Measurements from ENCODE around the gene PTPRN2.

The PTPRN2 gene

GRCh38 chr7:158546214-158546613, 41.4 kb downstream of the PTPRN2 start:
- Histone ChIP-seq H2BK15ac (ENCODE audit: low read length) (peak overlapping the region; percentile 39), H3K18ac (ENCODE audit: low read length) (peak overlapping the region; percentile 73), H3K4ac (ENCODE audit: low read length) (no peak overlapping the region), H2AK5ac (ENCODE audit: low read depth, low read length) (no peak overlapping the region), H4K91ac (ENCODE audit: low read depth, low read length, poor library complexity) (peak overlapping the region; percentile 59), H2BK5ac (ENCODE audit: low read length) (no peak overlapping the region), H3K4me1 (ENCODE audit: control insufficient read depth in 2 of 2, insufficient read depth in 1 of 2, low read depth in 1 of 2, low read length in 2 of 2) (peaks cover 0 to 13% of the 10 kb centered on the region in 2 donors), H2BK120ac (ENCODE audit: low read depth, low read length) (no peak overlapping the region), H2BK12ac (ENCODE audit: low read length) (no peak overlapping the region), H3K4me3 (ENCODE audit: low read length in 2 of 2) (no peak overlapping the region), H3K27me3 (ENCODE audit: control insufficient read depth in 3 of 3, insufficient read depth in 3 of 3, low read depth in 1 of 3, low read length in 3 of 3) (no peaks in the 10 kb centered on the region), H2AFZ (ENCODE audit: low read length) (no peak overlapping the region), H3K79me1 (ENCODE audit: low read depth, low read length) (no peaks in the 10 kb centered on the region), H3K14ac (ENCODE audit: low read length) (no peak overlapping the region), H3K9ac (ENCODE audit: low read depth, low read length, poor library complexity) (no peak overlapping the region), H3K36me3 (replicated peaks in 1 of 2; ENCODE audit: control insufficient read depth in 2 of 2, insufficient read depth in 2 of 2, low read length in 2 of 2) (no peaks in the 10 kb centered on the region), H3K9me3 (replicated peaks in 1 of 2; ENCODE audit: control insufficient read depth in 2 of 2, insufficient read depth in 1 of 2, low read depth in 1 of 2, low read length in 2 of 2) (no peaks in the 10 kb centered on the region), H4K8ac (ENCODE audit: low read depth, low read length) (no peak overlapping the region), H3K23ac (ENCODE audit: low read depth, low read length, poor library complexity) (no peak overlapping the region), H3K4me2 (ENCODE audit: insufficient read depth, low read length, poor library complexity, severe bottlenecking) (no peak overlapping the region), H3K27ac (replicated peaks; ENCODE audit: low read length) (no peak overlapping the region)
- WGBS, 2 donors (ENCODE audit: extremely low coverage in 2 of 2, insufficient read length in 2 of 2, insufficient replicate concordance in 1 of 2): no CpG with 5 or more reads among the region's 16 CpGs
- DNase-seq (ENCODE audit: low spot score): no peak

GRCh38 chr7:158544708-158545107, 42.9 kb downstream of the PTPRN2 start:
- H2BK120ac ChIP-seq (ENCODE audit: low read depth, low read length): no peak overlapping the region
- H2AFZ ChIP-seq (ENCODE audit: low read length): no peak overlapping the region
- H3K18ac ChIP-seq (ENCODE audit: low read length): no peak overlapping the region
- no CpG with 5 or more reads among the region's 8 CpGs for WGBS, 2 donors (ENCODE audit: extremely low coverage in 2 of 2, insufficient read length in 2 of 2, insufficient replicate concordance in 1 of 2)
- H3K27me3 ChIP-seq (ENCODE audit: control insufficient read depth in 3 of 3, insufficient read depth in 3 of 3, low read depth in 1 of 3, low read length in 3 of 3): no peaks in the 10 kb centered on the region
- no peak overlapping the region for H3K4ac ChIP-seq (ENCODE audit: low read length)
- no peak overlapping the region for H4K91ac ChIP-seq (ENCODE audit: low read depth, low read length, poor library complexity)
- no peak overlapping the region for H3K4me2 ChIP-seq (ENCODE audit: insufficient read depth, low read length, poor library complexity, severe bottlenecking)
- no peaks in the 10 kb centered on the region for H3K36me3 ChIP-seq (replicated peaks in 1 of 2; ENCODE audit: control insufficient read depth in 2 of 2, insufficient read depth in 2 of 2, low read length in 2 of 2)
- H3K9me3 ChIP-seq (replicated peaks in 1 of 2; ENCODE audit: control insufficient read depth in 2 of 2, insufficient read depth in 1 of 2, low read depth in 1 of 2, low read length in 2 of 2): no peaks in the 10 kb centered on the region
- no peak overlapping the region for H2BK15ac ChIP-seq (ENCODE audit: low read length)
- DNase-seq (ENCODE audit: low spot score): no peak
- H3K23ac ChIP-seq (ENCODE audit: low read depth, low read length, poor library complexity): no peak overlapping the region
- H2BK12ac ChIP-seq (ENCODE audit: low read length): no peak overlapping the region
- H2AK5ac ChIP-seq (ENCODE audit: low read depth, low read length): peak overlapping the region; percentile 15
- H4K8ac ChIP-seq (ENCODE audit: low read depth, low read length): no peak overlapping the region
- H2BK5ac ChIP-seq (ENCODE audit: low read length): no peak overlapping the region
- H3K9ac ChIP-seq (ENCODE audit: low read depth, low read length, poor library complexity): no peak overlapping the region
- no peak overlapping the region for H3K4me3 ChIP-seq (ENCODE audit: low read length in 2 of 2)
- no peak overlapping the region for H3K14ac ChIP-seq (ENCODE audit: low read length)
- peaks cover 0 to 5% of the 10 kb centered on the region in 2 donors for H3K4me1 ChIP-seq (ENCODE audit: control insufficient read depth in 2 of 2, insufficient read depth in 1 of 2, low read depth in 1 of 2, low read length in 2 of 2)
- H3K79me1 ChIP-seq (ENCODE audit: low read depth, low read length): no peaks in the 10 kb centered on the region
- H3K27ac ChIP-seq (replicated peaks; ENCODE audit: low read length): no peak overlapping the region

DNA sequence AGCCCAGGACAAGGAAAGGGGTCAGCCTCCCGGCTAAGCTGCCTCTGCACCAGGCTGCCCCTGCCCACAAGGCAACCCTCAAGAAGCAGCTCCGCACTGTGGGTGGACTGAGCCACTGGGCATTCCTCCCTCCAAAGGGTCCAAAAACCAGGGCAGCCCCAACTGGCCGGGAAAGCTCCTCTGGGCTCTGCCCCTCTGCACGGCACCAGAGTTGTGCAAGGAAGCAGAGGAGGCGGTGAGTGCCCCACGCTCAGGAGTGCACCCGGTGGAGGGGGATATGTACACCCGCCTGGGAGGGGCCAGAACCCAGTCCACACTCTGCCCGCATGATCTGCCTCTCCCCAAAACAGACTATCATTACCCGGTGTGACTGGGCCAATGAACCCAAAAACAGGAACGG, 43.8 kb downstream of the PTPRN2 start:
- no CpG with 5 or more reads among the region's 11 CpGs for WGBS, 2 donors (ENCODE audit: extremely low coverage in 2 of 2, insufficient read length in 2 of 2, insufficient replicate concordance in 1 of 2)
- H4K8ac ChIP-seq (ENCODE audit: low read depth, low read length): no peak overlapping the region

DNA sequence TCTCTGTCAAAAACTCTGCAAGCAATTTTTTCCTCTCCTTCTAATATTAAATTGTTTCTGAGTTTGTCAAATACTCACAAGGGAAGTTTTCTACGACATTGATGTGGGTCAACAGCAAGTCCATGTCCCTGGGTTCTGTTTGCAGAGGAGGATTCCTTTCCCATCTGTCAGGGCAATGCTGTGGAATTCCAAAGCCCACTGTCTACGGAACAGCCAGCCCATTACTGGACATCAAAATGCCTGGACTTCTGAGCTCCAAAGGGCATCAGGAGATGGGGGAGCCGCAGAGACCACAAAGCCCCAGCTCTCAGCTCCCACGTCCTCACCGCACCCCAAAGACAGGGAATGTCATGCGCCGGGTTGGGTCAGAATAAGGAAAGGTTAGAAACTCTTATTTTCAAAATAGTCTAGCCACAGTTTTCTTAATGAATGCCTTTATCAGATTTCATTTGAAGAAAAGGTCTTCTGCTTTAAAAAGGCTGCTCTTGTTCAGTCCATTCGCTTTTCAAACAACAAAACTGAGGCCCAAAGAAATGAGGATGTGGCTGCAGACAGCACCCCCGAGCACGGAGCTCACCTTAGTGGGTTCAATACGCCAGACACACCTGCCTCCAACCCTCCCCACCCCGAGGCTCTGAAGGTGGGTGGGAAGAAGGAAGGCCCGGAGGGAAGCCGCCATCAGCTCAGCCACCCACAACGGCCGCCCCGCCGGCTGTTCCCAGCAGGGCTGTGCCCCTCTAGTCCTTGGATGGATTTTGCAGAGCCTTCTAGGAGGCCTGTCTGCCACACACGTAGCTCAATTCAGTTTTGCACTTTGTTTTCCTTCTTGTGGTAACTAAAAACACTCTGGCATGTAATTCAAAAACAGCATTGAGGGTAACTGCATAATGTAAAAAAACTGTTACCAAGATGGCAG, 44.7 kb downstream of the PTPRN2 start:
- Histone ChIP-seq H3K14ac (ENCODE audit: low read length) (no peak overlapping the region), H3K9me3 (replicated peaks in 1 of 2; ENCODE audit: control insufficient read depth in 2 of 2, insufficient read depth in 1 of 2, low read depth in 1 of 2, low read length in 2 of 2) (no peaks in the 10 kb centered on the region), H3K79me1 (ENCODE audit: low read depth, low read length) (no peaks in the 10 kb centered on the region), H3K9ac (ENCODE audit: low read depth, low read length, poor library complexity) (no peak overlapping the region), H2AK5ac (ENCODE audit: low read depth, low read length) (no peak overlapping the region), H3K4ac (ENCODE audit: low read length) (no peak overlapping the region), H3K27me3 (ENCODE audit: control insufficient read depth in 3 of 3, insufficient read depth in 3 of 3, low read depth in 1 of 3, low read length in 3 of 3) (no peaks in the 10 kb centered on the region), H2BK5ac (ENCODE audit: low read length) (no peak overlapping the region), H3K36me3 (replicated peaks in 1 of 2; ENCODE audit: control insufficient read depth in 2 of 2, insufficient read depth in 2 of 2, low read length in 2 of 2) (no peaks in the 10 kb centered on the region), H3K23ac (ENCODE audit: low read depth, low read length, poor library complexity) (no peak overlapping the region), H3K4me3 (ENCODE audit: low read length in 2 of 2) (no peak overlapping the region), H3K18ac (ENCODE audit: low read length) (peak overlapping the region; percentile 27), H2BK120ac (ENCODE audit: low read depth, low read length) (no peak overlapping the region), H3K4me1 (ENCODE audit: control insufficient read depth in 2 of 2, insufficient read depth in 1 of 2, low read depth in 1 of 2, low read length in 2 of 2) (no peaks in the 10 kb centered on the region), H3K27ac (replicated peaks; ENCODE audit: low read length) (no peak overlapping the region), H4K8ac (ENCODE audit: low read depth, low read length) (no peak overlapping the region), H2AFZ (ENCODE audit: low read length) (no peak overlapping the region), H4K91ac (ENCODE audit: low read depth, low read length, poor library complexity) (no peak overlapping the region), H2BK15ac (ENCODE audit: low read length) (no peak overlapping the region), H3K4me2 (ENCODE audit: insufficient read depth, low read length, poor library complexity, severe bottlenecking) (no peak overlapping the region), H2BK12ac (ENCODE audit: low read length) (no peak overlapping the region)
- no CpG with 5 or more reads among the region's 19 CpGs for WGBS, 2 donors (ENCODE audit: extremely low coverage in 2 of 2, insufficient read length in 2 of 2, insufficient replicate concordance in 1 of 2)
- DNase-seq (ENCODE audit: low spot score): no peak

More for the DNA sequence above, 43.8 kb downstream of the PTPRN2 start:
- no peak overlapping the region for H3K18ac ChIP-seq (ENCODE audit: low read length)
- H2AFZ ChIP-seq (ENCODE audit: low read length): no peak overlapping the region
- H3K79me1 ChIP-seq (ENCODE audit: low read depth, low read length): no peaks in the 10 kb centered on the region
- H3K4me3 ChIP-seq (ENCODE audit: low read length in 2 of 2): no peak overlapping the region
- H3K4me2 ChIP-seq (ENCODE audit: insufficient read depth, low read length, poor library complexity, severe bottlenecking): no peak overlapping the region
- no peak overlapping the region for H3K27ac ChIP-seq (replicated peaks; ENCODE audit: low read length)
- H3K9ac ChIP-seq (ENCODE audit: low read depth, low read length, poor library complexity): no peak overlapping the region
- H3K36me3 ChIP-seq (replicated peaks in 1 of 2; ENCODE audit: control insufficient read depth in 2 of 2, insufficient read depth in 2 of 2, low read length in 2 of 2): no peaks in the 10 kb centered on the region
- H3K23ac ChIP-seq (ENCODE audit: low read depth, low read length, poor library complexity): no peak overlapping the region
- no peak overlapping the region for H4K91ac ChIP-seq (ENCODE audit: low read depth, low read length, poor library complexity)
- H3K9me3 ChIP-seq (replicated peaks in 1 of 2; ENCODE audit: control insufficient read depth in 2 of 2, insufficient read depth in 1 of 2, low read depth in 1 of 2, low read length in 2 of 2): no peaks in the 10 kb centered on the region
- no peak overlapping the region for H2BK5ac ChIP-seq (ENCODE audit: low read length)
- no peaks in the 10 kb centered on the region for H3K27me3 ChIP-seq (ENCODE audit: control insufficient read depth in 3 of 3, insufficient read depth in 3 of 3, low read depth in 1 of 3, low read length in 3 of 3)
- no peaks in the 10 kb centered on the region for H3K4me1 ChIP-seq (ENCODE audit: control insufficient read depth in 2 of 2, insufficient read depth in 1 of 2, low read depth in 1 of 2, low read length in 2 of 2)
- no peak overlapping the region for H3K4ac ChIP-seq (ENCODE audit: low read length)
- H2BK12ac ChIP-seq (ENCODE audit: low read length): no peak overlapping the region
- H2BK120ac ChIP-seq (ENCODE audit: low read depth, low read length): no peak overlapping the region
- H2AK5ac ChIP-seq (ENCODE audit: low read depth, low read length): no peak overlapping the region
- H2BK15ac ChIP-seq (ENCODE audit: low read length): no peak overlapping the region
- H3K14ac ChIP-seq (ENCODE audit: low read length): no peak overlapping the region
- no peak for DNase-seq (ENCODE audit: low spot score)
